BLaER1 treated with 17β-estradiol and CSF1 and Interleukin-3, amounts not matched to agents 10 nM and 100 nM (cell line): ENCODE data around the gene PRDM1.

ENCODE experiments used
- H3K27ac ChIP-seq, 11 experiments: shearing (Covaris generic); formaldehyde crosslinking; 2 replicates each; pipeline ENCODE4 v1.8.1; 2022
- H3K27me3 ChIP-seq, 11 experiments: shearing (Covaris generic); formaldehyde crosslinking; 2 replicates each; pipeline ENCODE4 v1.8.1; 2022
- H3K36me3 ChIP-seq, 11 experiments: shearing (Covaris generic); formaldehyde crosslinking; 2 replicates each; pipeline ENCODE4 v1.8.1; 2022
- H3K4me1 ChIP-seq, 10 experiments: shearing (Covaris generic); formaldehyde crosslinking; 2 replicates each; pipeline ENCODE4 v1.8.1; 2022
- H3K4me2 ChIP-seq, 11 experiments: shearing (Covaris generic); formaldehyde crosslinking; 2 replicates each; pipeline ENCODE4 v1.8.1; 2022
- H3K4me3 ChIP-seq, 10 experiments: shearing (Covaris generic); formaldehyde crosslinking; 2 replicates each; pipeline ENCODE4 v1.8.1; 2022
- H3K9ac ChIP-seq, 11 experiments: shearing (Covaris generic); formaldehyde crosslinking; 2 replicates each; pipeline ENCODE4 v1.8.1; 2022
- H3K9me3 ChIP-seq, 11 experiments: shearing (Covaris generic); formaldehyde crosslinking; replicated peaks in 1 of 11; 2 replicates each; pipeline ENCODE4 v1.8.1; 2022
- H4K20me1 ChIP-seq, 11 experiments: shearing (Covaris generic); formaldehyde crosslinking; 2 replicates each; pipeline ENCODE4 v1.8.1; 2022
- Cebpa-rat ChIP-seq, 11 experiments: shearing (Covaris generic); IDR thresholded peaks; 2 replicates each; pipeline ENCODE4 v1.8.1; 2022

PRDM1 gene

GRCh38 chr6:106152952-106153351 is 66.8 kb downstream of the PRDM1 start:
- no peak overlapping the region for H3K4me3 ChIP-seq
- no peak overlapping the region for H3K27ac ChIP-seq
- H3K4me2 ChIP-seq, result no peak overlapping the region
- no peak for TF ChIP-seq Cebpa-rat (IDR thresholded peaks at IDR 0.05)
- no peak overlapping the region for H3K9ac ChIP-seq
- H3K4me1 ChIP-seq, result peaks cover 0 to 9% (median 0%) of the 10 kb centered on the region in 10 experiments; a peak in 2 of 20 replicates
- H3K36me3 ChIP-seq, result no peaks in the 10 kb centered on the region
- H3K9me3 ChIP-seq, result peaks cover 0 to 5% (median 0%) of the 10 kb centered on the region in 11 experiments; a peak in 1 of 22 replicates
- H4K20me1 ChIP-seq, result no peaks in the 10 kb centered on the region
- no peaks in the 10 kb centered on the region for H3K27me3 ChIP-seq

GRCh38 chr6:106154326-106154725 is 68.2 kb downstream of the PRDM1 start:
- no peaks in the 10 kb centered on the region for H4K20me1 ChIP-seq
- no peak for TF ChIP-seq Cebpa-rat (IDR thresholded peaks at IDR 0.05)
- H3K9ac ChIP-seq, result no peak overlapping the region
- peaks cover 0 to 5% (median 0%) of the 10 kb centered on the region in 11 experiments; a peak in 1 of 22 replicates for H3K9me3 ChIP-seq
- no peak overlapping the region for H3K4me2 ChIP-seq
- peaks cover 0 to 10% (median 0%) of the 10 kb centered on the region in 10 experiments; a peak in 3 of 20 replicates for H3K4me1 ChIP-seq
- H3K36me3 ChIP-seq, result no peaks in the 10 kb centered on the region
- no peaks in the 10 kb centered on the region for H3K27me3 ChIP-seq
- no peak overlapping the region for H3K27ac ChIP-seq
- H3K4me3 ChIP-seq, result no peak overlapping the region

GRCh38 chr6:106155219-106155830 is 69.2 kb downstream of the PRDM1 start:
- H3K27me3 ChIP-seq, result no peaks in the 10 kb centered on the region
- peaks cover 0 to 17% (median 0%) of the 10 kb centered on the region in 10 experiments; a peak in 4 of 20 replicates for H3K4me1 ChIP-seq
- H3K36me3 ChIP-seq, result no peaks in the 10 kb centered on the region
- H3K9ac ChIP-seq, result no peak overlapping the region
- peak overlapping the region in 1 of 11 experiments; percentile 17; a peak in 3 of 22 replicates for H3K4me2 ChIP-seq
- peaks cover 0 to 5% (median 0%) of the 10 kb centered on the region in 11 experiments; a peak in 1 of 22 replicates for H3K9me3 ChIP-seq
- no peak overlapping the region for H3K4me3 ChIP-seq
- H3K27ac ChIP-seq, result no peak overlapping the region
- no peak for TF ChIP-seq Cebpa-rat (IDR thresholded peaks at IDR 0.05)
- H4K20me1 ChIP-seq, result no peaks in the 10 kb centered on the region

- H3K4me3 ChIP-seq, result no peak overlapping the region
- peaks cover 0 to 5% (median 0%) of the 10 kb centered on the region in 11 experiments; a peak in 1 of 22 replicates for H3K9me3 ChIP-seq
- no peak overlapping the region for H3K27ac ChIP-seq
- H4K20me1 ChIP-seq, result no peaks in the 10 kb centered on the region
- peaks cover 0 to 25% (median 0%) of the 10 kb centered on the region in 10 experiments; a peak in 6 of 20 replicates for H3K4me1 ChIP-seq
- no peaks in the 10 kb centered on the region for H3K27me3 ChIP-seq
- H3K4me2 ChIP-seq, result peak overlapping the region in 1 of 11 experiments; percentile 20; a peak in 1 of 22 replicates
- H3K36me3 ChIP-seq, result no peaks in the 10 kb centered on the region
- no peak for TF ChIP-seq Cebpa-rat (IDR thresholded peaks at IDR 0.05)
- no peak overlapping the region for H3K9ac ChIP-seq
Observed at GRCh38 chr6:106156413-106156812, 70.3 kb downstream of the PRDM1 start.

- no peak overlapping the region for H3K4me3 ChIP-seq
- no peaks in the 10 kb centered on the region for H3K27me3 ChIP-seq
- H4K20me1 ChIP-seq, result no peaks in the 10 kb centered on the region
- no peak overlapping the region for H3K27ac ChIP-seq
- no peak overlapping the region for H3K4me2 ChIP-seq
- no peak for TF ChIP-seq Cebpa-rat (IDR thresholded peaks at IDR 0.05)
- no peak overlapping the region for H3K9ac ChIP-seq
- peaks cover 0 to 29% (median 0%) of the 10 kb centered on the region in 10 experiments; a peak in 6 of 20 replicates for H3K4me1 ChIP-seq
- H3K9me3 ChIP-seq, result peaks cover 0 to 5% (median 0%) of the 10 kb centered on the region in 11 experiments; a peak in 1 of 22 replicates
- H3K36me3 ChIP-seq, result no peaks in the 10 kb centered on the region
Observed at GRCh38 chr6:106156863-106157262, 70.7 kb downstream of the PRDM1 start.

- Histone ChIP-seq H3K36me3 (no peaks in the 10 kb centered on the region), H3K27ac (no peak overlapping the region), H3K9me3 (peaks cover 0 to 5% (median 0%) of the 10 kb centered on the region in 11 experiments; a peak in 1 of 22 replicates), H3K4me2 (no peak overlapping the region), H3K4me1 (peaks cover 11 to 49% (median 12%) of the 10 kb centered on the region in 10 experiments), H3K9ac (no peak overlapping the region), H3K27me3 (no peaks in the 10 kb centered on the region), H3K4me3 (no peak overlapping the region), H4K20me1 (no peaks in the 10 kb centered on the region)
- TF ChIP-seq Cebpa-rat (IDR thresholded peaks at IDR 0.05), result no peak
Observed at GRCh38 chr6:106158816-106159215, 72.7 kb downstream of the PRDM1 start.
